Measurements from ENCODE around the gene BIRC5.

The BIRC5 gene

GRCh38 chr17:78184351-78184750 lies 29.7 kb upstream of the BIRC5 start:
- no peak for DNase-seq

GRCh38 chr17:78184868-78185267 lies 29.2 kb upstream of the BIRC5 start:
- no peak for DNase-seq

- DNase-seq: no peak
Measured at GRCh38 chr17:78185981-78186691, 27.9 kb upstream of the BIRC5 start.

GRCh38 chr17:78186692-78187595 lies 27.1 kb upstream of the BIRC5 start, which contains the start of the genes AFMID and TK1:
Gene AFMID, plus strand, starts transcription at chr17:78187362. Its CDS starts 9 bp downstream, at chr17:78187371.
Gene TK1, minus strand, starts transcription at chr17:78187052. Its CDS starts 58 bp downstream, at chr17:78186994.
- DNase-seq: peak; percentile 88 to 90

GRCh38 chr17:78196716-78197115 lies 17.3 kb upstream of the BIRC5 start:
- no peak for DNase-seq

- no peak for DNase-seq
Measured at GRCh38 chr17:78197147-78197832, 16.8 kb upstream of the BIRC5 start.

- no peak for DNase-seq
Measured at GRCh38 chr17:78200451-78200850, 13.6 kb upstream of the BIRC5 start.

- no peak for DNase-seq
Measured at GRCh38 chr17:78202666-78203065, 11.4 kb upstream of the BIRC5 start.

GRCh38 chr17:78204387-78205123 lies 9.5 kb upstream of the BIRC5 start:
- DNase-seq: no peak

- DNase-seq: no peak
Measured at GRCh38 chr17:78205124-78205775, 8.8 kb upstream of the BIRC5 start.

GRCh38 chr17:78206298-78206697 lies 7.8 kb upstream of the BIRC5 start:
- DNase-seq: no peak

GRCh38 chr17:78208486-78208885 lies 5.6 kb upstream of the BIRC5 start:
- DNase-seq: no peak

- no peak for DNase-seq
Measured at GRCh38 chr17:78210111-78210510, 3.9 kb upstream of the BIRC5 start.

- DNase-seq: no peak
Measured at GRCh38 chr17:78211032-78211431, 3.0 kb upstream of the BIRC5 start.

- no peak for DNase-seq
Measured at GRCh38 chr17:78214706-78215061, 631 bp downstream of the BIRC5 start.

GRCh38 chr17:78219396-78220150 lies 5.5 kb downstream of the BIRC5 start:
- DNase-seq: no peak

GRCh38 chr17:78223061-78223460 lies 9.0 kb downstream of the BIRC5 start:
- no peak for DNase-seq

GRCh38 chr17:78223765-78224164 lies 9.7 kb downstream of the BIRC5 start:
- no peak for DNase-seq

GRCh38 chr17:78224231-78225087 lies 10.4 kb downstream of the BIRC5 start:
- DNase-seq: no peak

Data from CD4-positive, alpha-beta T cell treated with Interleukin-4 for 1 hour (primary cell).